Measurements from ENCODE around the gene COQ8A. TPM values are rescaled to one million over a fixed set of nuclear protein-coding genes. Genes with fewer than 3 reads are reported as not detected.
"Not testable (repeated sequence)": the region's sequence is repeated elsewhere in the genome, so short reads cannot be mapped to it uniquely, and the experiment has no call there.

The COQ8A gene
- total RNA-seq, 1 experiment from 2014 or later = 24.6 TPM

DNA sequence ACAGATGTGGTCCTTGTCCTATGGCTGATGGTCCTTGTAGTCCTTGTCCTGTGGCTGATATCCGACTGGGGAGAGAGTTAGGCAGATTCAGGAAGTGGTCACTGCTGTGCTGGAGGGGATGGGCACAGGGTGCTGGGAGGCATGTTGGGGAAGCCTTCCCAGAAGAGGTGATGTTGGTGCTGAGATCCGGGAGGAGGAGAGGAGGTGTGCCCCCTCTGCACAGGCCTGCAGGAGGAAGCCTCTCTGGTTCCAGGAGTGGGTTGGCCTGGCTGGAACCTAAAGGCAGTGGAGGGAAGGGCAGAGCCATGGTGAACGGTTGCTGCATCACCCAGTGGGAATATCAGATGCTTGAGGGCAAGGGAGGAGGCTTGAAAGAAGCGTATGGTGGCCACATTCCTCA lies 14.7 kb downstream of the COQ8A start:
- CTCF ChIA-PET = no interaction called here
- TF ChIP-seq, protein P1, sequence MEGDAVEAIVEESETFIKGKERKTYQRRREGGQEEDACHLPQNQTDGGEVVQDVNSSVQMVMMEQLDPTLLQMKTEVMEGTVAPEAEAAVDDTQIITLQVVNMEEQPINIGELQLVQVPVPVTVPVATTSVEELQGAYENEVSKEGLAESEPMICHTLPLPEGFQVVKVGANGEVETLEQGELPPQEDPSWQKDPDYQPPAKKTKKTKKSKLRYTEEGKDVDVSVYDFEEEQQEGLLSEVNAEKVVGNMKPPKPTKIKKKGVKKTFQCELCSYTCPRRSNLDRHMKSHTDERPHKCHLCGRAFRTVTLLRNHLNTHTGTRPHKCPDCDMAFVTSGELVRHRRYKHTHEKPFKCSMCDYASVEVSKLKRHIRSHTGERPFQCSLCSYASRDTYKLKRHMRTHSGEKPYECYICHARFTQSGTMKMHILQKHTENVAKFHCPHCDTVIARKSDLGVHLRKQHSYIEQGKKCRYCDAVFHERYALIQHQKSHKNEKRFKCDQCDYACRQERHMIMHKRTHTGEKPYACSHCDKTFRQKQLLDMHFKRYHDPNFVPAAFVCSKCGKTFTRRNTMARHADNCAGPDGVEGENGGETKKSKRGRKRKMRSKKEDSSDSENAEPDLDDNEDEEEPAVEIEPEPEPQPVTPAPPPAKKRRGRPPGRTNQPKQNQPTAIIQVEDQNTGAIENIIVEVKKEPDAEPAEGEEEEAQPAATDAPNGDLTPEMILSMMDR (IDR thresholded peaks at IDR 0.05; ENCODE audit: unreplicated experiment) = no peak
- intact Hi-C loops (cut with micrococcal nuclease; ENCODE audit: unreplicated experiment) = no loop called here
- Mint-ChIP-seq H3K4me1 (ENCODE audit: low read depth, unreplicated experiment) (no peaks in the 10 kb centered on the region), H3K4me3 (ENCODE audit: low read depth, unreplicated experiment) (no peak overlapping the region), H3K27ac (ENCODE audit: unreplicated experiment) (no peak overlapping the region), H3K27me3 (ENCODE audit: unreplicated experiment) (no peaks in the 10 kb centered on the region), H3K36me3 (ENCODE audit: insufficient read depth, unreplicated experiment) (no peaks in the 10 kb centered on the region), H3K9me3 (ENCODE audit: low read depth, unreplicated experiment) (peaks cover 8% of the 10 kb centered on the region)
- BruUV-seq (replicated peaks) = no TSS peak
- DNase-seq = no peak

DNA sequence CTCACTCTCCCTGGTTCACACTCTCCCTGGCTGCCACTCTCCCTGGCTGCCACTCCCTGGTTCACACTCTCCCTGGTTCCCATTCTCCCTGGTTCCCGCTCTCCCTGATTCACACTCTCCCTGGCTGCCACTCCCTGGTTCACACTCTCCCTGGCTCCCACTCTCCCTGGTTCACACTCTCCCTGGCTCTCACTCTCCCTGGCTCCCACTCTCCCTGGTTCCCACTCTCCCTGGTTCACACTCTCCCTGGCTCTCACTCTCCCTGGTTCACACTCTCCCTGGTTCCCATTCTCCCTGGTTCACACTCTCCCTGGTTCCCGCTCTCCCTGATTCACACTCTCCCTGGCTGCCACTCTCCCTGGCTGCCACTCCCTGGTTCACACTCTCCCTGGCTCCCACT lies 15.8 kb downstream of the COQ8A start:
- BruUV-seq (replicated peaks); H3K4me1 Mint-ChIP-seq (ENCODE audit: low read depth, unreplicated experiment); H3K36me3 Mint-ChIP-seq (ENCODE audit: insufficient read depth, unreplicated experiment); CTCF ChIA-PET; intact Hi-C loops (cut with micrococcal nuclease; ENCODE audit: unreplicated experiment); H3K9me3 Mint-ChIP-seq (ENCODE audit: low read depth, unreplicated experiment); H3K27me3 Mint-ChIP-seq (ENCODE audit: unreplicated experiment); H3K27ac Mint-ChIP-seq (ENCODE audit: unreplicated experiment); H3K4me3 Mint-ChIP-seq (ENCODE audit: low read depth, unreplicated experiment); DNase-seq: not testable (repeated sequence)

DNA sequence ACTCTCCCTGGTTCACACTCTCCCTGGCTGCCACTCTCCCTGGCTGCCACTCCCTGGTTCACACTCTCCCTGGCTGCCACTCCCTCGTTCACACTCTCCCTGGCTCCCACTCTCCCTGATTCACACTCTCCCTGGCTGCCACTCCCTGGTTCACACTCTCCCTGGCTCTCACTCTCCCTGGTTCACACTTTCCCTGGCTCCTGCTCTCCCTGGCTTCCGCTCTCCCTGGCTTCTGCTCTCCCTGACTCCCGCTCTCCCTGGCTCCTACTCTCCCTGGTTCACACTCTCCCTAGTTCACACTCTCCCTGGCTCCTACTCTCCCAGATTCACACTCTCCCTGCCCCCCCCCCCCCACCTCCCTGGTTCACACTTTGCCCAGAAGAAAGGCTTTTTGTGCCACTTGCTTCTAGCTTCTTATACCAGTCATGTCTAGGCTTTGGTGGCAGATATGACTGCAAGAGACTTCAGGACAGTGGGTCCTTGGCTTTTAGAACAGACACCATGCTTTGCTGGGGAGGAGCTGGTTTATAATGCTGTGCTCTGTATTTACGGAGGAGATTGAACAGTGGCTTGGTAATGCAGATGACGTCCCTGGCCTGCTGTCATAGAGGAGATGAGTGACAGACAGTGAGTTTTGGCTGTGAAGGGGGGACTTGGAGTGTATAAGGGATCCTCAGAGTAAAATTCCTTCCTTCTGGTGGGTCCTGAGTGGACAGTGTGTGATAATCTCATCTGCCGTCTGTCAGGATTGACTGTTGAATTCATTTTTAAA lies 17.0 kb downstream of the COQ8A start:
- H3K36me3 Mint-ChIP-seq (ENCODE audit: insufficient read depth, unreplicated experiment) = no peaks in the 10 kb centered on the region
- H3K27ac Mint-ChIP-seq (ENCODE audit: unreplicated experiment) = no peak overlapping the region
- TF ChIP-seq, protein P1 (IDR thresholded peaks at IDR 0.05; ENCODE audit: unreplicated experiment) = no peak
- intact Hi-C loops (cut with micrococcal nuclease; ENCODE audit: unreplicated experiment) = no loop called here
- CTCF ChIA-PET = interaction anchor here (0.6 kb wide), 1 partner anchor 45 kb away, joined by 4 read pairs; no protein-coding TSS in a partner anchor
- DNase-seq = no peak
- H3K4me3 Mint-ChIP-seq (ENCODE audit: low read depth, unreplicated experiment) = peak overlapping the region; percentile 10
- no peaks in the 10 kb centered on the region for H3K27me3 Mint-ChIP-seq (ENCODE audit: unreplicated experiment)
- H3K9me3 Mint-ChIP-seq (ENCODE audit: low read depth, unreplicated experiment) = peaks cover 8% of the 10 kb centered on the region
- no peaks in the 10 kb centered on the region for H3K4me1 Mint-ChIP-seq (ENCODE audit: low read depth, unreplicated experiment)
- BruUV-seq (replicated peaks) = no TSS peak

DNA sequence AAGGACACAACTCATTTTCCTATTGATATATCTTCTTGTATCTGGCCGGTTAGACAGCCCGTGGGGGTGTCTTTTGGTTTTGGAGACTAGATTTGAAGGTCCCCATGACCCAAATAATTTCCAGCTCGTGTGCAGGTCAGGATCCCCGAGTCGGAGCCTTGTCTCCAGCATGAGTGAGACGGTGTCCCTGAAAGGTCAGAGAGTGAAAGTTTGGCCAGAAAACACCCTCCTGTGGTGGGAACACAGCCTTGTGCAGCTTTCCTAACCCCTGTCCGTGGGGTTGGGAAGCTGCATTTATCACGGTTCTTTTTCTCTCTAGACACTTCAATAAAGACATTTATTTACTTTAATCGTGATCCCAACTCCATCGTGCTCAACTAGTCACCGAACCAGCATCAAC lies 17.6 kb downstream of the COQ8A start:
- CTCF ChIA-PET = interaction anchor here (0.6 kb wide), 1 partner anchor 46 kb away, joined by 4 read pairs; no protein-coding TSS in a partner anchor
- no peaks in the 10 kb centered on the region for H3K4me1 Mint-ChIP-seq (ENCODE audit: low read depth, unreplicated experiment)

More for the DNA sequence above, 17.6 kb downstream of the COQ8A start:
- no peaks in the 10 kb centered on the region for H3K36me3 Mint-ChIP-seq (ENCODE audit: insufficient read depth, unreplicated experiment)
- H3K9me3 Mint-ChIP-seq (ENCODE audit: low read depth, unreplicated experiment) = peaks cover 8% of the 10 kb centered on the region
- H3K27me3 Mint-ChIP-seq (ENCODE audit: unreplicated experiment) = no peaks in the 10 kb centered on the region
- no peak for DNase-seq
- H3K4me3 Mint-ChIP-seq (ENCODE audit: low read depth, unreplicated experiment) = no peak overlapping the region
- TF ChIP-seq, protein P1 (IDR thresholded peaks at IDR 0.05; ENCODE audit: unreplicated experiment) = no peak
- intact Hi-C loops (cut with micrococcal nuclease; ENCODE audit: unreplicated experiment) = no loop called here
- H3K27ac Mint-ChIP-seq (ENCODE audit: unreplicated experiment) = no peak overlapping the region
- BruUV-seq (replicated peaks) = no TSS peak
